ENCODE results near the gene CCNH.
A peak's percentile ranks its signal among the peaks of the same experiment; 100 is the strongest.

CCNH gene

DNA sequence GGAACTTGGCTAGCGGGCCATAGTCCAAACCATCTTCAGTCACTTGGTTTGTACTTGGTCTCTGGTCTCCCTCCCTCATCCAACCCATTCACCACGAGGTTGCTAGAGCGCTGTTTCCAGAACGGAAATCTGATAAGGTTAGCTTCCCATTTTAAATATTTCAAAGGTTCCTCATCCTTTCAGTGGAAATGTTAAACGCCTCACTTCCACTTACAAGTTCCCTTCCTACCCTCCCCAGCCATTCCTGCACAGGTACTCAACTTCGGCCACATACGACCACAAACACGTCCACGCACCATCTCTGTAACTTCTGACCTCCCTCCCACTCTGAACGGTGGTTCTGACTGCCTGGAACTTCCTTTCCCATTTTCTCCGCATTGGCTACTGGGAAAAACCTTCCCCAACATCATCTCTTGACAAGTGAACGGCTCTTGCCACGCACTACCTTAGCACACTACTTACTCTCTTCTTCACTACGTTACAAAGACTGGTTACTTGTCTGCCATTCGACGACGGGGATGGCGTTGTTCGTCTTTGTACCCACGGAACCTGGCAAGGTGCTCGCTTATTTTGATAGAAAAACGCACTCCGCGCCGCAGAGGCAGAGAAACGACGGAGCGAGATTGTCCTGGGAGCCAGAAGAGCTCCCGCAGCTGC lies 629 bp downstream of the CCNH start:
- peak overlapping the region; percentile 51 for H3K27ac ChIP-seq (replicated peaks; ENCODE audit: low read length)
- H2BK15ac ChIP-seq (ENCODE audit: low read length), result no peak overlapping the region
- H2AK5ac ChIP-seq (ENCODE audit: low read depth, low read length), result no peak overlapping the region
- no peak overlapping the region for H2BK12ac ChIP-seq (ENCODE audit: low read length)
- DNase-seq (ENCODE audit: low spot score), result peak; percentile 0
- peak overlapping the region; percentile 95 for H3K9ac ChIP-seq (ENCODE audit: low read depth, low read length, poor library complexity)
- no peaks in the 10 kb centered on the region for H3K27me3 ChIP-seq (ENCODE audit: control insufficient read depth in 3 of 3, insufficient read depth in 3 of 3, low read depth in 1 of 3, low read length in 3 of 3)
- no peaks in the 10 kb centered on the region for H3K4me1 ChIP-seq (ENCODE audit: control insufficient read depth in 2 of 2, insufficient read depth in 1 of 2, low read depth in 1 of 2, low read length in 2 of 2)
- H3K79me1 ChIP-seq (ENCODE audit: low read depth, low read length), result no peaks in the 10 kb centered on the region
- no CpG with 5 or more reads among the region's 29 CpGs for WGBS, 2 donors (ENCODE audit: extremely low coverage in 2 of 2, insufficient read length in 2 of 2, insufficient replicate concordance in 1 of 2)
- no peaks in the 10 kb centered on the region for H3K9me3 ChIP-seq (replicated peaks in 1 of 2; ENCODE audit: control insufficient read depth in 2 of 2, insufficient read depth in 1 of 2, low read depth in 1 of 2, low read length in 2 of 2)
- peak overlapping the region; percentile 80 to 86 for H3K4me3 ChIP-seq (ENCODE audit: low read length in 2 of 2)
- peaks cover 6 to 41% of the 10 kb centered on the region in 2 donors for H3K36me3 ChIP-seq (replicated peaks in 1 of 2; ENCODE audit: control insufficient read depth in 2 of 2, insufficient read depth in 2 of 2, low read length in 2 of 2)
- peak overlapping the region; percentile 76 for H3K4me2 ChIP-seq (ENCODE audit: insufficient read depth, low read length, poor library complexity, severe bottlenecking)
- H4K8ac ChIP-seq (ENCODE audit: low read depth, low read length), result no peak overlapping the region
- H4K91ac ChIP-seq (ENCODE audit: low read depth, low read length, poor library complexity), result no peak overlapping the region
- H3K18ac ChIP-seq (ENCODE audit: low read length), result peak overlapping the region; percentile 78
- H3K23ac ChIP-seq (ENCODE audit: low read depth, low read length, poor library complexity), result peak overlapping the region; percentile 18
- no peak overlapping the region for H3K4ac ChIP-seq (ENCODE audit: low read length)
- peak overlapping the region; percentile 91 for H2AFZ ChIP-seq (ENCODE audit: low read length)
- H3K14ac ChIP-seq (ENCODE audit: low read length), result no peak overlapping the region
- H2BK120ac ChIP-seq (ENCODE audit: low read depth, low read length), result no peak overlapping the region
- no peak overlapping the region for H2BK5ac ChIP-seq (ENCODE audit: low read length)

DNA sequence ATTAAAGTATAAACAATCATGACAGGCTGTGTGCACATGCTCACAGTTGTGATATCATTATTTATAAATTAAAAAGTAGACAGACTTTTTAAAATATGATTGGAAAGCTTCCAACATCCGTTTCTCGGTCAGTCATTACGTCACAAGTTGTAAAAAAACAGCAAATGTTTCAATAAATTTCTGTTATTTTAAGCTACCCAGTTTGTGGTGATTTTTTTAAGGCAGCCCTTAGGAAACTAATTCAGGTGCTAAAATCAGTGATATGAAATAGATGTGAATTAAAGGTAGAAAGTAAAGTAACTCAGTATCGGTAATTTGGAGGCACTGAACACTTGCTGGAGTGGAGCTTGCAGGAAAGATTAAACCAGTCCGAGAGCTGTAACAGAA lies 1.2 kb downstream of the CCNH start:
- Histone ChIP-seq H3K18ac (ENCODE audit: low read length) (no peak overlapping the region), H2AK5ac (ENCODE audit: low read depth, low read length) (no peak overlapping the region), H2BK12ac (ENCODE audit: low read length) (no peak overlapping the region), H3K27me3 (ENCODE audit: control insufficient read depth in 3 of 3, insufficient read depth in 3 of 3, low read depth in 1 of 3, low read length in 3 of 3) (no peaks in the 10 kb centered on the region), H3K23ac (ENCODE audit: low read depth, low read length, poor library complexity) (no peak overlapping the region), H4K91ac (ENCODE audit: low read depth, low read length, poor library complexity) (no peak overlapping the region), H2BK120ac (ENCODE audit: low read depth, low read length) (no peak overlapping the region), H3K79me1 (ENCODE audit: low read depth, low read length) (no peaks in the 10 kb centered on the region), H3K36me3 (replicated peaks in 1 of 2; ENCODE audit: control insufficient read depth in 2 of 2, insufficient read depth in 2 of 2, low read length in 2 of 2) (peaks cover 7 to 46% of the 10 kb centered on the region in 2 donors), H3K4ac (ENCODE audit: low read length) (no peak overlapping the region), H3K4me3 (ENCODE audit: low read length in 2 of 2) (peak overlapping the region; percentile 80 to 86), H3K9ac (ENCODE audit: low read depth, low read length, poor library complexity) (no peak overlapping the region), H3K9me3 (replicated peaks in 1 of 2; ENCODE audit: control insufficient read depth in 2 of 2, insufficient read depth in 1 of 2, low read depth in 1 of 2, low read length in 2 of 2) (no peaks in the 10 kb centered on the region), H3K27ac (replicated peaks; ENCODE audit: low read length) (no peak overlapping the region), H3K4me2 (ENCODE audit: insufficient read depth, low read length, poor library complexity, severe bottlenecking) (peak overlapping the region; percentile 76), H2BK5ac (ENCODE audit: low read length) (no peak overlapping the region), H3K4me1 (ENCODE audit: control insufficient read depth in 2 of 2, insufficient read depth in 1 of 2, low read depth in 1 of 2, low read length in 2 of 2) (no peaks in the 10 kb centered on the region), H2AFZ (ENCODE audit: low read length) (peak overlapping the region; percentile 91), H4K8ac (ENCODE audit: low read depth, low read length) (no peak overlapping the region), H3K14ac (ENCODE audit: low read length) (no peak overlapping the region), H2BK15ac (ENCODE audit: low read length) (no peak overlapping the region)
- no peak for DNase-seq (ENCODE audit: low spot score)
- WGBS, 2 donors (ENCODE audit: extremely low coverage in 2 of 2, insufficient read length in 2 of 2, insufficient replicate concordance in 1 of 2), result no CpG with 5 or more reads among the region's 5 CpGs

DNA sequence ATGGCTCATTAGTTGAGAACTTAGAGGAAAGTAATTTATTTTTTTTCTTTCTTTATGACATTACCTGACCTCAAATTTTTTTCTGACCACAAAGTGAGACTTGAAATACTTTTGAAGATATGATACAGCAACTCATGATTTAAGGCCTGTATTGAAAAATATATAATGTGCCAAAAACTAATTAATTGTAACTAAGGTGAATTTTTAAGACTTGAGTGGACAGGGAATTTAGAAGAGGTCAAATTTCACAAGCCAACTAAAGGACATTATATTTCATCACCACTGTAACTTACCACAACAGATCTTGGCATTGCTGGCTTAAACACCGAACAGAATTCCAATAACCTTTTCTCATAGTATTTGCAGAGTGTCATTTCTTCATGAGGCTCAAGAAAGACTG lies 1.8 kb downstream of the CCNH start:
- Histone ChIP-seq H3K9me3 (replicated peaks in 1 of 2; ENCODE audit: control insufficient read depth in 2 of 2, insufficient read depth in 1 of 2, low read depth in 1 of 2, low read length in 2 of 2) (no peaks in the 10 kb centered on the region), H3K4me2 (ENCODE audit: insufficient read depth, low read length, poor library complexity, severe bottlenecking) (no peak overlapping the region), H3K79me1 (ENCODE audit: low read depth, low read length) (no peaks in the 10 kb centered on the region), H3K14ac (ENCODE audit: low read length) (no peak overlapping the region), H2AFZ (ENCODE audit: low read length) (no peak overlapping the region), H3K18ac (ENCODE audit: low read length) (no peak overlapping the region), H4K91ac (ENCODE audit: low read depth, low read length, poor library complexity) (no peak overlapping the region), H3K27me3 (ENCODE audit: control insufficient read depth in 3 of 3, insufficient read depth in 3 of 3, low read depth in 1 of 3, low read length in 3 of 3) (no peaks in the 10 kb centered on the region), H3K36me3 (replicated peaks in 1 of 2; ENCODE audit: control insufficient read depth in 2 of 2, insufficient read depth in 2 of 2, low read length in 2 of 2) (peaks cover 8 to 53% of the 10 kb centered on the region in 2 donors), H3K9ac (ENCODE audit: low read depth, low read length, poor library complexity) (no peak overlapping the region), H2BK12ac (ENCODE audit: low read length) (no peak overlapping the region), H2AK5ac (ENCODE audit: low read depth, low read length) (no peak overlapping the region), H4K8ac (ENCODE audit: low read depth, low read length) (no peak overlapping the region), H2BK120ac (ENCODE audit: low read depth, low read length) (no peak overlapping the region), H2BK15ac (ENCODE audit: low read length) (no peak overlapping the region), H2BK5ac (ENCODE audit: low read length) (no peak overlapping the region), H3K4me3 (ENCODE audit: low read length in 2 of 2) (no peak overlapping the region), H3K4ac (ENCODE audit: low read length) (no peak overlapping the region), H3K23ac (ENCODE audit: low read depth, low read length, poor library complexity) (no peak overlapping the region), H3K27ac (replicated peaks; ENCODE audit: low read length) (no peak overlapping the region), H3K4me1 (ENCODE audit: control insufficient read depth in 2 of 2, insufficient read depth in 1 of 2, low read depth in 1 of 2, low read length in 2 of 2) (no peaks in the 10 kb centered on the region)
- no CpG with 5 or more reads among the region's 1 CpG for WGBS, 2 donors (ENCODE audit: extremely low coverage in 2 of 2, insufficient read length in 2 of 2, insufficient replicate concordance in 1 of 2)
- DNase-seq (ENCODE audit: low spot score), result no peak

DNA sequence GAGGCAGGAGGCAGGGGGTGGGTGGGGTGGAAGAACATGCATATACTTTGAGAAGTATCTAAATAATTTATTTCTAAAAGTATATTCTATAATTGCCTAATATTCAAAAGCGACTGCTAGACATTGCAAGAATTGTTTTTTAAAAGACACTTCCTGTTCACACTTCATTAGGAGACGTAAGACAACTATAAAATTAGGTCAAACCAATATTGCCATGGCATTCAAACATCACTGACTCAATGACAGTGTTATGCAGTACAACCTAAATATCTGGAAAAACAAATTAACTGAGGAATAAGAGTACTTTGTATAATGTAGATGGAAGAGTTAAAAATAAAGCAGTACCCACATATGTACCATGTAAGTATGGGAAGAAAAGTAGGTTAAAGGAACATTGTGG lies 4.5 kb downstream of the CCNH start:
- Histone ChIP-seq H4K91ac (ENCODE audit: low read depth, low read length, poor library complexity) (no peak overlapping the region), H4K8ac (ENCODE audit: low read depth, low read length) (no peak overlapping the region), H3K27ac (replicated peaks; ENCODE audit: low read length) (no peak overlapping the region), H2AFZ (ENCODE audit: low read length) (no peak overlapping the region), H3K79me1 (ENCODE audit: low read depth, low read length) (no peaks in the 10 kb centered on the region), H2BK5ac (ENCODE audit: low read length) (no peak overlapping the region), H3K23ac (ENCODE audit: low read depth, low read length, poor library complexity) (no peak overlapping the region), H3K9ac (ENCODE audit: low read depth, low read length, poor library complexity) (no peak overlapping the region), H3K4me3 (ENCODE audit: low read length in 2 of 2) (no peak overlapping the region), H2BK12ac (ENCODE audit: low read length) (no peak overlapping the region), H3K4me1 (ENCODE audit: control insufficient read depth in 2 of 2, insufficient read depth in 1 of 2, low read depth in 1 of 2, low read length in 2 of 2) (no peaks in the 10 kb centered on the region), H3K9me3 (replicated peaks in 1 of 2; ENCODE audit: control insufficient read depth in 2 of 2, insufficient read depth in 1 of 2, low read depth in 1 of 2, low read length in 2 of 2) (no peaks in the 10 kb centered on the region), H3K14ac (ENCODE audit: low read length) (no peak overlapping the region), H3K27me3 (ENCODE audit: control insufficient read depth in 3 of 3, insufficient read depth in 3 of 3, low read depth in 1 of 3, low read length in 3 of 3) (no peaks in the 10 kb centered on the region), H2AK5ac (ENCODE audit: low read depth, low read length) (no peak overlapping the region), H3K18ac (ENCODE audit: low read length) (no peak overlapping the region), H3K4me2 (ENCODE audit: insufficient read depth, low read length, poor library complexity, severe bottlenecking) (no peak overlapping the region), H2BK120ac (ENCODE audit: low read depth, low read length) (no peak overlapping the region), H2BK15ac (ENCODE audit: low read length) (no peak overlapping the region), H3K4ac (ENCODE audit: low read length) (no peak overlapping the region), H3K36me3 (replicated peaks in 1 of 2; ENCODE audit: control insufficient read depth in 2 of 2, insufficient read depth in 2 of 2, low read length in 2 of 2) (peaks cover 13 to 80% of the 10 kb centered on the region in 2 donors)
- no CpG with 5 or more reads among the region's 2 CpGs for WGBS, 2 donors (ENCODE audit: extremely low coverage in 2 of 2, insufficient read length in 2 of 2, insufficient replicate concordance in 1 of 2)
- DNase-seq (ENCODE audit: low spot score), result no peak

All from neuronal stem cell (in vitro differentiated cells).